Stimulated activated CD8-positive, alpha-beta memory T cell treated with anti-CD3 and anti-CD28 coated beads, Interleukin-12 subunit alpha, Interleukin-12 subunit beta, amount 100 ng/mL, for 24 hours (primary cell): ENCODE measurements around the gene ARHGAP45.

ENCODE experiments used
- DNase-seq: peaks from one replicate; pipeline ENCODE4 v3.0.0-alpha.2; 2020; ENCODE audit errors: extremely low read depth

Gene ARHGAP45

DNA sequence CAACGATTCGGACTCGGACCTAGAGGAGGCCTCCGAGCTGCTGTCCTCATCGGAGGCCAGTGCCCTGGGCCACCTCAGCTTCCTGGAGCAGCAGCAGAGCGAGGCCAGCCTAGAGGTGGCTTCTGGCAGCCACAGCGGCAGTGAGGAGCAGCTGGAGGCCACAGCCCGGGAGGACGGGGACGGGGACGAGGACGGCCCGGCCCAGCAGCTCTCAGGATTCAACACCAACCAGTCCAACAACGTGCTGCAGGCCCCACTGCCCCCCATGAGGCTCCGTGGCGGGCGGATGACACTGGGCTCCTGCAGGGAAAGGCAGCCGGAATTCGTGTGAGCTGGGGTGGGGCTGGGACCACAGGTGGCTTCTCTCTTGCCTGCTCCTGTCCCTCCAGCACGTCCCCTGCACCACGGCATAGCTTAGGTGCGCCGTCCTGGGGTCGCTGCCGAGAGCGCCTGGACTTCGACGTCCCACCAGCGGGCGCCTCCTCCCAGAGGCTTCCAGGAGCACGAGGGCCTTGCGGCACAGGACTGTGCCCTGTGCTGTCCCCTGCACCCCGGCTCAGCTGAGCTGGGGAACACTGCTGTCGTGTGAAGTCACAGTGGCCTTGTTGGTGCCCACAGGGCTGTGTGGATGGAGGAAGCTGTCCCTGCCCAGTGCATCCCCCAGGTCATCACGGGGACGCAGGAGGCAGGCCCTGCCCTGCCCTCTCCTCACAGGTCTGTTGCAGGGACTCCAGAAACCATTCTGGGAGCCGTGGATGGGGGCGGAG is 18.9 kb downstream of the ARHGAP45 start:
- DNase-seq: no peak

DNA sequence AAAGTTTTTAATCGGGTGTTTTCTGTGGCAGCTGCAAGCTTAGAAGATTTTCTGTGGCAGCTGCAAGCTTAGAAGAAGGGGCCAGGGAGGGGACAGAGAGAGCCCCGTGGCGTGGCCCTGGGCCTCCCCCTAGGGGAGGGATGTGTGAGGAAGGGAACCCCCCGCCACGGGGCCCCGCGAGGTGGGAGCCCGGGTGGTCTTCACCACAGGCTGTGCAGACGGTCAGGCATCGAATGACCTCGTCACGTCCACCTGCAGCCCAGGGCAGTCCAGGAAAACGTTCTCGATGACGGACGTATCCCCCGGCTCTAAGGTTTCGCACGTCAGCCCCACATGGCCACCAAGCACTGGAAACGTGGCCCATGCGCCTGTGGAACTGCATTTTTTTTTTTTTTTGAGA is 19.6 kb downstream of the ARHGAP45 start:
- DNase-seq: no peak

DNA sequence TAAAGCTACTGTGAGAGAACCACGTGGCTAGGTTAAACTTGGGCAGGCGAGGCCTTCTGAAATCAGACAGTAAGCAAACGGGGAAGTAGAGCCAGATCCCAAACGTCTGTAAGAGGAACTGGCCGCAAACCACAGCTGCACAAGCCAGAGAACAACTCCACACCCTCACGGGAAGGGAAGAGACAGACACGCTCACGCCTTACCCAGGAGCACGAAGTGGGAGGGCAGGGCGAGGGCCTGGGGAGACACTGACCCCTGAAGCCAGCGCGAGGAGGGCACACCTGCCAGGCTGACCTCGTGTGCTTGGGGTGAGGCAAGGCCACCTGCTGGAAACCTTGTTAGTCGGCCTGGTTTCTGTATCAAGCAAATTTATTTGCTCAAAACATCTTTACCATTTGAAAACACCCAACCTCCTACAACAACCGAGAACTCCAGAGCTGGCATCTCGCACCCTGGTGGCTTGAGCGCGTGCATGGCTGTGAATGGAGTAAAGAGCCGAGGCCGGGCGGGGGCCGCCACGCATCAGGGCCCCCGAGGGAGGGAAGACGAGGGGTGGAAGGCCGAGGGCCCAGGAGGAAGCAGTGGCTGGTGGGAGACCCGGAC is 20.9 kb downstream of the ARHGAP45 start:
- no peak for DNase-seq

DNA sequence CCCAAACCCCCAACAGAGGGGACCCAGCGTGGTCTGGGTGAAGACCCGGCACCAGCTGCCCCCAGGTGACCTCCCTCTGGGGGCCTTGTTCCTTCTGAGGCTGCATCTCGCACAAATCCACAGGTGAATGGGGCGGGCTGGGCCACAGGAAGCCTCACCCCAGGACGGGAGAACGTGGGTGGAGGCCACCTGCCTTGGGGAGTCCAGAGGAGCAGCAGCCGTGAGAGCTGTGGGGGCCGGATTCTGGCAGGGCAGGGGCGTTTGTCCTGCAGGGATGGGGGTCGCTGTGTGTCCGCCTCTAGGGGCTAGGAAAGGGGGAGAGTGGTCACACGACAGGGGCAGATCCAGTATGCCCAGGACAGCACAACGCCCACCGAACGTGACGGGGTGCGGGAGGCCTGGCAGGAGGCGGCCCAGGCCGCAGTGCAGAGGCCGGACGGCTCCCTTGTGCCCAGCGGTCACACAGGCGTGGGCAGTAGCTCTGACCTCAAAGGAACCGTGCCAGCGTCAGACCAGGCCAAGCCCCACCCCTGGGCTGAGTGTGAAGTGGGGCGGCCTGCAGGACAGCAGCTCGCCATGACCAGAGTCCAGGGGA is 21.5 kb downstream of the ARHGAP45 start:
- DNase-seq: no peak

DNA sequence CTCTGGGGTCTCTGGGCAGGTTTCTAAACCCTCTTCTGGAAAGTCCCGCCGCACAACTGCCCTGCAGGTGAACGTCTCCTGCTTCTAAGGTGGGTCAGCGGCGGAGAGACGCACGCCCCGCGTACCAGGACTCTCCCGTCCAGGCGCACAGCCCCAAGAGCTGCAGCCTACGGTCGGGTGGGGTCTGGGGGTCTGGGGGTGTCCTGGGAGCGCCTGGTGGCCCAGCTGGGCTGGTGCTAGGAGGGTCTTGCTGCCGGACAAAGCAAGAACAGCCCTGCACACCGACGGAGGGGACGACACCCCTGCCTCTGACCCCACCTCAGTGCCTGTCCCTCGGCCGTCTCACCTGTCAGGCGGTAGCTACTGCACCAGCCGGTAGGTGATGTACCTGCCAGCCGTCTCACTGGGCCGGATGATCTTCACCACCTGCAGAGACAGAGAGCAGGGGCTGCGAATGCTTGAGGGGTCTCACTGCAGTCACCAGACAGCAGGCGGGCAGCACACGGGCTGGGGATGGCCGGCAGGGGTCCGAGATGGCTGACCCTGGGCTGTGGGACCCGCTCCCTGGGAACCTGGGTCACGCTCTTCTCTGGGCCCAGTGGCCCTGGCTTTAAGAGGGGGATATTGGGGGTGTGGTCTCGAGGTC is 22.3 kb downstream of the ARHGAP45 start:
- no peak for DNase-seq

DNA sequence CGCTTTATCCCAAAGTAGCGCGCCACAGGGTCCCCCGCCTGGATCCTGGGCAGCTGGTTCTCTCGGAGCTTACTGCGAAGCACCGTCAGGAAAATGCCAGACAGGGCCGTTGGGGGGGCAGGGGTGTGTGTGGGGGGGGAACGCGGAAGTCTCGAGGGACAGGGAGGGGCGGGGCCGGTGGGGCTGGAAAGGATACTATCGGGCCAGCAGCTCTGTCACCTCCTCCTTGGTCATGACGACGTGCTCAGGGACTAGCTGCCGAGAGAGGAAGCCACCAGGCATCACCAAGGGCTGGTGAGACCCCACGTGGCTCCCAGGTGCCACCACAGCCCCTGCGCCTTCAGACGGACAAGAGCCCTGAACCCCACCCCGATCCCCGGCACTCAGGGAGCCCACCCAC is 22.9 kb downstream of the ARHGAP45 start:
- no peak for DNase-seq

DNA sequence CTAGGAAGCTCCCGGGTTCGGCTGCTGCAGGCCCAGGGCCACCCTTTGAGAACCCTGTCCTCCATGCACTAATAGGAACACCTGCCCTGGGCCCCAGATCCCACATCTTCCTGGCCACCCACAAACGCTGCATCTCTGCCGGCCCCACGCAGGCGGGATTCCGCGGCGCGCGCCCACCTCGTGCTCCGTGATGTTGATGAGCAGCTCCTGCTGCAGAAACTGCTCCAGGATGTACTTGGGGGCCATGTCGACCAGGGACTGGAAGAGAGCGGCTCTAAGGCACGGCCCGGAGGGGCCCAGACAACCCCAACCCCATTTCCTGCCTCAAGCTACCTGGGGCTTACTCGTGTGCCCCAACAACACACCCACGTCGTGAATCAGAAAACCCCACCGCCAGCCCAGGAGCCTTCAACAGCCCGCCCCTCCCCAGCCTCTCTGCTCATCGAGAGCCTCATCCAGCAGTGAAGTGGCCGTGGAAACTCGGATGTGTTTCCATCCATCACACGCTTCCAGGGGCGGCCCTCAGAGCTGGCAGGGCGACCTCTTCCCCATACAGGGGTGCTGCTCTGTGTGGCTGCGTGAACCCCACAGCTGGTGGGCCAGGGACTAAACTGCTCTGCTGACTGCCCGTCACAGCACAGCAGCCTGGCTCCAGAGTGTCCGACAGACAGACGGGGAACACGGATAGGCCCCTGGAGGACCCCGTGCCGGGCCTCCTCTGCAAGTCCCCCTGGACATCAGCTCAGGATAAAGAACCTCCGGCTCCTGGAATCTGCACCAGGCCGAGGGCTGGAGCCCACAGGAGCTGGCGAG is 24.0 kb downstream of the ARHGAP45 start:
- no peak for DNase-seq

DNA sequence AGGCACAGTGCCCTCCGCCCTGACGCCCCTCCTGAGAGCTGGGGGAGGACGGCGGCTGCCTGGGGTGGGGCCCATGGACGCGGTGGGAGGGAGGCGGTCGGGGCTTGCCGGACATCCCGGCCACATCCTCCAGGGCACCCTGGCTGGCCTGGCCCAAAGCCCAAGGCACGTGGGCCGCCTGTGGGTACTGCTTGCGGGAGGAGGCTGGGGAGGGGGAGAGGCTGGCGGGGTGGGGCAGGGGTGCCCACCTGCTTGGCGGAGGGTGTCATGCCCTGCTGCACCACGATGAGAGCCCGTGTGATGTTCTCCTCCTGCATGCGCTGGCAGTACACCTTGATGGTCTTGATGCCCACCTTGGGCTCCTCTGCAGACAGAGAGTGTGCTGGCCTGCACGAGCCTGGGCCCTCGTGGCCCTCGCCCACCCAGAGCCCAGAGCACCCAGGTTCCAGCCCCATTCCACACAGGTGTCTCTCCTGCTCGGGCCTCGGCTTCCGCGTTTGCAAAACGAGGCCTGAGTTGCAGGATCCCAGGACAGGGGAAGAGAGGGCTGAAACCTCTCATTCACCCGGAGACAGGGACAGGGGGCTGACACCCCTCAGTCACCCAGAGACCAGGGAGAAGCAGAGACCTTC is 24.7 kb downstream of the ARHGAP45 start:
- no peak for DNase-seq

DNA sequence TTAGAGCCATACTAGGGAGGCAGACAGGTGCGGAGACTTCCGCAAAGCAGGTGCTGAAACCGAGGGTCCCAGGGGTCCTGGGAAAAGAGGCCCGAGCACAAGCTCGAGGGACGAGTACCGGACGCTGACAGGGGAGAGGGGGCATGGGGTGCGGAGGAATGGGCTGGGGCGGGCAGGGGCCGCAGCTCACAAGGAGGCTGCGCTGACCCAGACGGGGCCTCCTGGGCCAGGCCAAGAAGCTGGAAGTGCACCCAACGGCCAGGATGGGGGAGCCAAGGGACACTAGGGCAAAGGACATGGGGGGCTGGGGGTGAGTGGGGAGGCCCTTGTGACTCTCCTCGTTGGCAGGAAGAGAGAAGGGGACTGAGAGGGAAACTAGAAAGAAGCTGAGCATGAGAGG is 26.4 kb downstream of the ARHGAP45 start:
- DNase-seq: no peak

DNA sequence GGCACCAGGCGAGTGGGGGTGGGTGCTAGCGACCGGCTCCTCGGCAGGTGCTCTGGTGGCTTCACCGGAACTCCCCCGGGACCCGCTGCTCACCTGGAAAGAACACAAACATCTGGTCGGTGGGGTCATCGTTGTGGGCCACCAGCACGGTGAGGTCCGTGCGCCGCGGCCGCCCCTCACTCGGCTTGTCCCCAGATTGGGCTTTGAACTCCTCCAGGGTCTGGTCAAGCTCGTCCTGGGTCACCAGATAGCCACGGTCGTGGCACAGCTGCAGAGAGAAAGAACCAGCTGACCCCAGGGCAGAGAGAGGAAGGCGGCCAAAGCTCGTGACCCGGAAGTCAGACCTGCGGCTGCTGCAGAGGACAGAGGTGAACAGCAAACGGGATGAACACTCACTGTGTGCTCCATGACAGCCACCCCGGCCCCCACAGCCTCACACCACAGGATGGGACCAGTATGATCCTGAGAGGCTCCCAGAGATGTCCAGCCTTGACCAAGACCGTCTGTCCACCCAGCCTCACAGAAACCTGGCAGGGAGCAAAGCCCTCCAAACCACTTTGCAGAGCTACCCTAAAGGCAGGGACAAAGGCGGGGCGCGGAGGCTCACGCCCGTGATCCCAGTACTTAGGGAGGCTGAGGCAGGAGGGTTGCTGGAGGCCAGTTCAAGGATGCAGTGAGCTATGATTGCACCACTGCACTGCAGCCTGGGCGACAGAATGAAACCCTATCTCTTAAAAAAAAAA is 27.0 kb downstream of the ARHGAP45 start:
- DNase-seq: no peak

DNA sequence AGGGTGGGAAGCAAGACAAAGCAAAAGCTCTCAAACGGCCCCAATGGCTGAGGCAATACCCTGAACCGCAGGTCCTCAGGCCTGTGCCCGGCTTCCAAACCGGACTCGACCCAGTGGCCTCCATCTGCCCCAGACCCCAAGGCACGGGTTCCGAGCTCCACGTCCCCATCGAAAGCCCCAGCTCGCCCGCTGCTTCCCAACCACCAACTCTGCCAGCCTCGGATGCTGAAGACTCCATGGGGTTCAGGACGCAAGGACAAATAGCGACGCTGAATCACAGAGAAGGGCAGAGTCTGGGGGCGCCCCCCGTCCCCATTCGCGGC is 27.6 kb downstream of the ARHGAP45 start:
- no peak for DNase-seq

DNA sequence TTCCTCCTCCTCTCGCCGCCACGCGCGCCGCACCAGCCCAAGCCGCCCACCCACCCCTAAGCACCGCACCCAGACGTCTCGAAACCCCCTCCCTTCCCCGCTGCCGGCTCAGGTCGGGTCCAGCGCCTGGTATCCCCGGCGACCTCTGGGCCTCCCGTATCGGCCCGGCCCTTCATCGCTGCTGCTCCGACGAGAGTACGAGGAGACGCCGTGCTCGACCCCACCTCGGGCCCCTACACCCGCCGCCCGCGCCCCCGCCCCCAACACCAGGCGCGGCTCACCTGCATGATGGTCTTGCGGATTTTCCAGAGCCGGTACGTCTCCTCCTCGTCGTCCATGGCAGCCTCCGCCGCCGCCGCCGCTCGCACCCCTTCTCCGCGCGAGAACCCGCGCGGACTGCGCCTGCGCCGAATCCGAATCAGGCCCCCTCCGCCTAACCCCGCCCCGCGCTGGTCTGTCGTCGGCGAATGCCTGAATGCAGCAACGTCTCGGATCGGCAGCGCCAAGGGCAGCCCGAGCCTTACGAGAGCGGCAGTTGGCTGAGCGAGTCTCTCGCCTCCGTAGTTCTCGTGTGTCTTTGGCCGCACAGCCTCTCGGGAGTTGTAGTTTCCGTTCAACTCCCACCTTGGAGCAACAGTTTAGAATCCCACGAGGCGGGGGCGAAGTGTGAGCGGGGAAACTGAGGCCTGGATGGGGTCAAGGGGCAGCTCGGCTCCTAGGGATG is 28.2 kb downstream of the ARHGAP45 start, which contains the start of gene POLR2E:
Gene POLR2E (minus strand): TSS at position 398 of the 724 bp plus-strand sequence. CDS start 60 bp downstream, at position 338.
- peak; percentile 95 for DNase-seq

DNA sequence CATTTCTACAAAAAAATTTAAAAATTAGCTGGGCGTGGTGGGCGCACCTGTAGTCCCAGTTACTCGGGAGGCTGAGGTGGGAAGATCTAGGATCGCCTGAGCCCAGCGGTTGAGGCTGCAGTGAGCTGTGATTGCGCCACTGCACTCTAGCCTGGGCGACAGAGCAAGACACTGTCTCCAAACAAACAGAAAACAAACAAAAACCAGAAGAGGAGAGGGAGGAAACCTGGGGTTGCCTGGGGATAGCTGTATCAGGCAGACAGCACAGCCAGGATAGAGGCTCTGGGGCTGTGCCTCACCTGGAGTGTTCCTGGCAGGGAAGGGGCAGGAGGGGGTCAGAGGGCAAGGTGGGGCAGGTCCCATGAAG is 30.8 kb downstream of the ARHGAP45 start:
- no peak for DNase-seq

DNA sequence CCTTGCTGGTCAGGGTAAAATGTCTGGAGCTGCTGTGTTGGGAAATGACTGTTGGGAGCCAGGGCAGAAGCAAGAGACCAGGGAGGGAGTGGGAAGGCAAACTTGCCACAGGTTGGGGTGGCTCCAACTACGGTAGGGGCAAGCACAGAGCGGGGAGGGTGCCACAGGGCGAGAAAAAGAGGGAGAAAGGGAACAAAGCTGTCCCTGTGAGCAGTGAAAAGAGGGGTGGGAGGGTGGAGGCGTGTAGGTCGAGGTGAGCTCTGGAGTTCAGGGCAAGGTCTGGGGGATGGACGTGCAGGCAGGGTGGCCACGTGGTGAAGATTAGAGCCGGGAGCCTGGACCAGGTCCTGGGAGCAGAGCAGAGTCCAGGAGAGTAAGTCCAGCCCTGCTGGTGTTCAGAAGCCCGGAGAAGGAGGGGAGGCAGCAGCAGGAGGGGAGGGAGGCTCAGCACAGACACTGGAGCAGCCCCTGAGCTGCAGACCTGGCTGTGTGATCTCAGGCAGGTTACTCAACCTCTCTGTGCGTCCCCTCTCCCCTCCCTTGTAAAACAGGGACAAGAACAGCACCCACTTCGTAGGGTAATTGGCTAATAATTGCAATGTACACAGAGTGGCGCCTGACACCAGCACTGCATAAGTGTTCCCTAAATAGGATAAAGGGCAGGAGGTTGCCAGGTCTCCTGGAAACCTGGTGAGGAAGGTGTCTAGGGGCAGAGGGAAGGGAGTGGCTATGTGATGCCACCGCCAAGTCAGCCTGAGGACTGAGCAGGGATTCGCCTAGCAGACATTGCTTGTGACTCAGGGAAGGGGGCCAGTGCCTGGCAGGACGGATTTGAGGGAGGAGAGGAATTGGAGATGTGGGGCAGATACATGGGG is 31.4 kb downstream of the ARHGAP45 start:
- DNase-seq: no peak

DNA sequence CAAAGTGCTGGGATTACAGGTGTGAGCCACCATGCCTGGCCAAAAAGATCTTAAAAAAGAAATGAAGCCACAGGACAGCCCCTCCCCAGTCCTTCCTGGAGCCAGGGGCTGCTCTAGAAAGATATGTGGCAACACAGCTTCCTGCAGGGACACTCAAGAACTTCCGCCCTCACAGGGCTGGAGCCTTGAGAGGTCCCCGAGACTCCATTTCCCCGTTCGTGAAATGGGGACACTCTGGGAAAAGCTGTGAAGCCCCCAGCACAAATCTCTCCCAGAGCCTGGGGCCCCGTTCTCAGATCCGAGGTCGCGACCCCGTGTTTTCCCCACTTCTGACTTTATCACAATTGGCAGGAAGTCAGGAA is 34.4 kb downstream of the ARHGAP45 start:
- no peak for DNase-seq

DNA sequence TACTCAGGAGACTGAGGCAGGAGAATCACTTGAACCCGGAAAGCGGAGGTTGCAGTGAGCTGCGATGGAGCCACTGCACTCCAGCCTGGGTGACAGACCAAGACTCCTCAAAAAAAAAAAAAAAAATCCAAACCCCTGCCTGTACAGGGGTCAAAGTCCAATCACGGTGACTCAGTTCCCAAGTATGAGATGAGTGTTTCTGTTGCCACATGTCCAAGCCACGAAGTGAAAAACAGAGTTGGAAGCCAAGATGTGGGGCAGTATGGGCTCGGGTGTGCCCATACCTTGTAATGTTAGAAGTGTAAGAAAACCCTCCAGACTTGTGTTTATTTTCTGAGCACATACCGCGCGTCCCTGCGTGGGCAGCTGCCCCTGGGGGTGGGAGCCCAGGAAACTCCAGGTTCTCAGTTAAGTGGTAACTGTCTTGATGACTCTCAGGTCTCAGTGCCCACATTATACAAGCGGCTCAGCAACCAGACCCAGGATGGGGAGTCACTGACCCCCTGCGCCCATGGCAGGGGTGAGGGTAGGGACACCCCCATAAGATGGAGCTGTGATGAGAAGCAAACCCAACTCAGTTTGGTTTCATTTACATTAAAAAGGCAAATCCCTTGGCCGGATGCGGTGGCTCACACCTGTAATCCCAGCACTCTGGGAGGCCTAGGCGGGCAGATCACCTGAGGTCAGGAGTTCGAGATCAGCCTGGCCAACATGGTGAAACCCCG is 35.6 kb downstream of the ARHGAP45 start:
- DNase-seq: no peak

DNA sequence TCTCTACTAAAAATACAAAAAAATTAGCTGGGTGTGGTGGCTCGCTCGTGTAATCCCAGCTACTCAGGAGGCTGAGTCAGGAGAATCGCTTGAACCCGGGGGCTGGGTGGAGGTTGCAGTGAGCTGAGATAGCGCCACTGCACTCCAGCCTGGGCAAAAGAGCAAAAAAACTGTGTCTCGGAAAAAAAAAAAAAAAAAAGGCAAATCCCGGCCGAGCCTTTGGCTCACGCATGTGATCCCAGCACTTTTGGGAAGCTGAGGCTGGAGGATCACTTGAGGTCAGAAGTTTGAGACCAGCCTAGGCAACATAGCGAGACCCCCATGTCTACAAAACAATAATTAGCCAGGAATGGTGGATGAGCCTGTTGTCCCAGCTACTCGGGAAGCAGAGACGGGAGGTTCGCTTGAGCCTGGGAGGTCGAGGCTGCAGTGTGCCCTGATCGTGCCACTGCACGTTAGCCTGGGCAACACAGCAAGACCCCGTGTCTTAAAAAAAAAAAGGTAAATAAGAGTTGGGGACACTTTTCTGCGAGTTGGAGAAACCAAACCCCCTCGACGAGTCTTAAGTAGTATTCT is 36.3 kb downstream of the ARHGAP45 start:
- no peak for DNase-seq

DNA sequence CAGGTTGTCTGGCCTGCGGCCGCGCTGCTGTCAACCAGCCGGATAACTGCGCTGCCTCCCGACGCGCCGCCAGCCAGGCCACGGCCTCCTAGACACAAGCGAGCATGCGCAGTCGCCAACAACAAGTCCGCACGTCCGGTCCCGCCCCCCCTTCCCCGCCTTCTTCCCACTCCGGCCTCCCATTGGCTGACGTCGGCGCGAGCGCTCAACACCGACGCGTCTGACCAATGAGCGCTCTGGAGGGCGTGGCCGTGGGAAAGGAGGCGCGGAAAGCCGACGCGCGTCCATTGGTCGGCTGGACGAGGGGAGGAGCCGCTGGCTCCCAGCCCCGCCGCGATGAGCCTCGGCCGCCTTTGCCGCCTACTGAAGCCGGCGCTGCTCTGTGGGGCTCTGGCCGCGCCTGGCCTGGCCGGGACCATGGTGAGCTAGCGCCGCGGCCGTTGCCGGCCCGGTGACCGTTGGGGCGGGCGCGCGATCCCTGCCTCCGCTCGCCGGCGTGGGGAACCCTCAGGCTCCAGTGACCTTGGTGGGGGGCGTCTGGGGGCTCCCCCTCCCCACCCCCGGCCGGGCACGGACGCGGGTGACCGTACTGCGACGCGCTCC is 36.8 kb downstream of the ARHGAP45 start, which contains the start of gene GPX4:
Gene GPX4 (plus strand): TSS at position 287 of the 603 bp plus-strand sequence. CDS start 50 bp downstream, at position 337.
- peak; percentile 96 for DNase-seq
